Coronary artery (tissue), 2 donors: ENCODE results near the gene ERP29.

ENCODE experiments used
- DNase-seq: peaks from one replicate; pipeline ENCODE4 v3.0.0-alpha.2; 2017; ENCODE audit warnings: low spot score
- H3K27ac ChIP-seq, 2 donors: fragments of 200-600 bp; sonication (generic); one replicate each; pipeline ENCODE4 v1.5.1; 2016 to 2019
- H3K4me3 ChIP-seq: fragments of 200-600 bp; sonication (generic); 2 replicates; pipeline ENCODE4 v1.5.1; 2016; ENCODE audit warnings: mild to moderate bottlenecking, moderate library complexity
- TF ChIP-seq, protein P1 (sequence below): fragments of 200-600 bp; sonication (generic); IDR thresholded peaks from one replicate; pipeline ENCODE4 v1.5.1; 2019; ENCODE audit warnings: antibody characterized with exemption

ERP29 gene

DNA sequence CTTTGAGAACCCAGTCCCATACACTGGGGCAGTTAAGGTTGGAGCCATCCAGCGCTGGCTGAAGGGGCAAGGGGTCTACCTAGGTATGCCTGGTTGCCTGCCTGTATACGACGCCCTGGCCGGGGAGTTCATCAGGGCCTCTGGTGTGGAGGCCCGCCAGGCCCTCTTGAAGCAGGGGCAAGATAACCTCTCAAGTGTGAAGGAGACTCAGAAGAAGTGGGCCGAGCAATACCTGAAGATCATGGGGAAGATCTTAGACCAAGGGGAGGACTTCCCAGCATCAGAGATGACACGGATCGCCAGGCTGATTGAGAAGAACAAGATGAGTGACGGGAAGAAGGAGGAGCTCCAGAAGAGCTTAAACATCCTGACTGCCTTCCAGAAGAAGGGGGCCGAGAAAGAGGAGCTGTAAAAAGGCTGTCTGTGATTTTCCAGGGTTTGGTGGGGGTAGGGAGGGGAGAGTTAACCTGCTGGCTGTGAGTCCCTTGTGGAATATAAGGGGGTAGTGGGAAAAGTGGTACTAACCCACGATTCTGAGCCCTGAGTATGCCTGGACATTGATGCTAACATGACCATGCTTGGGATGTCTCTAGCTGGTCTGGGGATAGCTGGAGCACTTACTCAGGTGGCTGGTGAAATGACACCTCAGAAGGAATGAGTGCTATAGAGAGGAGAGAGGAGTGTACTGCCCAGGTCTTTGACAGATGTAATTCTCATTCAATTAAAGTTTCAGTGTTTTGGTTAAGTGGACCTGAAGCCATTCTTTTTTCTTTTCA, 9.2 kb downstream of the ERP29 start:
- DNase-seq: no peak
- Histone ChIP-seq H3K27ac (no peak overlapping the region), H3K4me3 (no peak overlapping the region)
- TF ChIP-seq, protein P1, sequence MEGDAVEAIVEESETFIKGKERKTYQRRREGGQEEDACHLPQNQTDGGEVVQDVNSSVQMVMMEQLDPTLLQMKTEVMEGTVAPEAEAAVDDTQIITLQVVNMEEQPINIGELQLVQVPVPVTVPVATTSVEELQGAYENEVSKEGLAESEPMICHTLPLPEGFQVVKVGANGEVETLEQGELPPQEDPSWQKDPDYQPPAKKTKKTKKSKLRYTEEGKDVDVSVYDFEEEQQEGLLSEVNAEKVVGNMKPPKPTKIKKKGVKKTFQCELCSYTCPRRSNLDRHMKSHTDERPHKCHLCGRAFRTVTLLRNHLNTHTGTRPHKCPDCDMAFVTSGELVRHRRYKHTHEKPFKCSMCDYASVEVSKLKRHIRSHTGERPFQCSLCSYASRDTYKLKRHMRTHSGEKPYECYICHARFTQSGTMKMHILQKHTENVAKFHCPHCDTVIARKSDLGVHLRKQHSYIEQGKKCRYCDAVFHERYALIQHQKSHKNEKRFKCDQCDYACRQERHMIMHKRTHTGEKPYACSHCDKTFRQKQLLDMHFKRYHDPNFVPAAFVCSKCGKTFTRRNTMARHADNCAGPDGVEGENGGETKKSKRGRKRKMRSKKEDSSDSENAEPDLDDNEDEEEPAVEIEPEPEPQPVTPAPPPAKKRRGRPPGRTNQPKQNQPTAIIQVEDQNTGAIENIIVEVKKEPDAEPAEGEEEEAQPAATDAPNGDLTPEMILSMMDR: no peak

DNA sequence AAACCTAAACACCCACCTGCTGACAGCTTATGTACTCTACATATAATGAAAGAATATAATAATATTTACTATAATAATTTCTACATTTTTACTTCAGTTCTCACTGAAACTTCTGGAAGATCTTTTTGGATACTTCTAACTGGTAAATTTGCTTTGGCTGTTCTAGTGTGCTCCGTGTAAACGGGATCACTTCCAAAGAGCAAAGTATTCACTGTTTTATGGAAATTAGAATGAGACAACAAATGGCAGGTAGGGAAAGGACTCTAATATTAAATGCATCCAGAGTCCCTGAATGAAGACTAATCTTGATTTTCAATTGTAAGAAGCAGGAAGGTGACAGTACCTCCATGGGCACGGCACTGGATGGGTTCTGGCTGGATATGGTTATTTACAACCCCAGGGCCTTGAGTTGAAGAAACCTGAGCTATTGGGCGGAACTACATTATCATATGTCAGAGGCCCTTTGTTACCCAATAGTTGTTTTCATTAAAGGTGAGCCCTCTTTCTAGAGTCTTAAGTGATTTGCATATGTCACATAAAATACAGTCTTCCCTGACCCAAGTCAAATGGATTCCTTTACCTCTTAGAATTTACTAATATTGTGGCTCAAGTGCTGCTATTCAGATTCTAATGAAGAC, 10.7 kb downstream of the ERP29 start:
- no peak overlapping the region for H3K4me3 ChIP-seq
- H3K27ac ChIP-seq: no peak overlapping the region
- no peak for DNase-seq
- TF ChIP-seq, protein P1: no peak

DNA sequence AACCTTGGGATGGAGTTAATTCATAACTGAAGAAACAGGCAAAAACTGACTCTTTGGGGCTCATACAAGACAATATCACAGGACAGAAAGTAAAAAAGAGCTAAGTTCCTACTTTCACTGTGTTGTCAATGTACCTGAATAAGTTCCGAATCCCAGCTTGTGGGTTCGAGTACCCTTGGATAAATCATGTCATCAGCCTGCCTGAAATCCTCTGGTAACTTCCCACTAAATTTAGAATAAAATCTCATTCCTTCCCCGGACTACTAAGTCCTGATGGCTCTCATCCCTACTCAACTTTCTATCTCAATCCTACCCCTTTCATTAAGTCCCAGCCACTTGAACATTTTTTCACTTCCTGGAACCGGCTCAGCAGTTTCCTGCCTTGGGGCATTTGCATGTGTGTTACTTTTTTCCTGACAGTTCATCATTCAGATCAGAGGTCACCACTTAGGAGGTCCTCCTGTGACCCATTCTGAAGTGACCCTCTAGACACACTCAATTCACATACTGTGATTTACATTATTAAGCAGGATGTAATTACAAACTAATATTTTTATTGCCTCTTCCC, 12.7 kb downstream of the ERP29 start:
- H3K4me3 ChIP-seq: no peak overlapping the region
- DNase-seq: no peak
- no peak overlapping the region for H3K27ac ChIP-seq
- TF ChIP-seq, protein P1: no peak

DNA sequence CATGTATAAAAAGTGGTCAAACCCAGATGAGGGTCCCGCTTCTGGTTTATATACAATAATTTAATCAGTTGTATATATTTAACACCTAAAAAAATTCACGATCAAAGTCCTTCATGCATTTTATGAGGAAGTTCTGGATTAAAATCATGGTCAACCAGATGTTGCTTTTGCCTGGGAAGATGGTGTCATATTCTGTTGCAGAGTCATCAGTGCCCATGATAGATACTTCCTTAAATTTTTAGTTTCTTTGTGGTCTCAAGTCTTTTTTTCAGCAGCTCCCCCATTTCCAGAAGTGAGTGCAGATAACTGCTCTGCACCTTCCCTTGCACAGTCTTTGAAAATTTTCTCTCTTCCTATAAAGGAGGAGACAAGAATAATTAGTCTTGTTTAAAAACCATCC, 16.1 kb downstream of the ERP29 start:
- TF ChIP-seq, protein P1: no peak
- H3K4me3 ChIP-seq: no peak overlapping the region
- DNase-seq: no peak
- H3K27ac ChIP-seq: no peak overlapping the region

DNA sequence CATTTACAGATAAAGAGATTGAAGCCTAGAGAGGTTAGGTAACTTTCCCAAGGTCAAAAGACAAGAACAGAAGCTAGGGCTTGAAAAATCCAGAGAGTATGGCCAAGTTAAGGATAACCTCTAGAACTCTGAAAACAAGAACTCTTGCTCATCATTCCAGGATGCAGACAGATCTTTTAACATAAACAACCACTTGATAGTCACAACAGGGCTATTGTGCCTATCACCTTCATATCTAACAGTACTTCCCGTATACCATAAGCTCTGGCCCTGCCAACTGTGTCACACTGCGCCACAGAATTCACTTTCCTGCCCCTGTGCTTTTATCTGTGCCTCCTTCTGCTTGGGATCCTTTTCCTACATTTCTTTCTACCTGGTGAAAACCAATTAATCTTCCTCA, 18.2 kb downstream of the ERP29 start:
- TF ChIP-seq, protein P1: no peak
- no peak overlapping the region for H3K27ac ChIP-seq
- no peak overlapping the region for H3K4me3 ChIP-seq
- no peak for DNase-seq

DNA sequence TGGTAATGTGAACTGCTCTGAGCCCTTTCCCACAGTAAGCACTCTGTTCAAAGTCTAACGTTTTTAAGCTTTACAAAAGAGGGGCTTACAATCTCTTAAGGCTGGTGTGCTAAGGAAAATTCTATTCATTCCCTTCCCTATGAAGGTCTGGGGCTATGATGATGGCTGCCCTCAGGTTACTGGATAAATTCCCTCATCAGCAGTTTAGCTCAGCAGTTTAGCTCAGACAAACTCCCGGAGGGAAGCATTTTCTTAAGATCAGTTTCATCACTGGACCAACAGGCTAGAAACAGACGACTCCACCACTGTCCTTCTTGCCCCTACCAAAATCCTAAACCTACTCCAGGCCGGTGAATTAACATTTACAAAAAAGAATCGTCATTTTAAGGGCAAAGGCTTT, 19.1 kb downstream of the ERP29 start:
- no peak for DNase-seq

More for the DNA sequence above, 19.1 kb downstream of the ERP29 start:
- no peak overlapping the region for H3K4me3 ChIP-seq
- TF ChIP-seq, protein P1: no peak
- H3K27ac ChIP-seq: no peak overlapping the region
